ENCODE measurements around the gene TPRG1L.

Gene TPRG1L

GRCh38 chr1:3645247-3645646 lies 20.4 kb downstream of the TPRG1L start:
- DNase-seq (ENCODE audit: low read depth, low spot score): no peak

GRCh38 chr1:3645666-3646355 lies 21.0 kb downstream of the TPRG1L start:
- no peak for DNase-seq (ENCODE audit: low read depth, low spot score)

DNA sequence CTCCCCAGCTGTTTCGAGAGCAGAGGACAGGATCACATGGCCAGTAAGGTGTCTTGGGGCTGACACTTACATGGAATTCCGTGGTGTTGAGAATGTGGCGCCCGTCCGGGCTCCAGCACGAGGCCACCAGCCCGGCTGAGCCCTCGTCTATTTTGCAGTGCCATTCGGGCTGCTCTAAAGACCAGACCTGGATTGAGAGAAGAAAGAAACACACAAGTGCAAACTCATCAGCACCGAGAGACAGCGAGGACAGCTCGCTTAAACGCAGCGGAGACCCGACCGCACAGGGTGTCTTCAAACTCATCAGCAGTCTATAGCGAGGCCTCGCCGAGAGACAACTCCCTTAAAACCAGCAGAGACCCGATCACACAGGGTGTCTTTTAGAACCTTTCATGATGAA lies 21.8 kb downstream of the TPRG1L start:
- no peak for DNase-seq (ENCODE audit: low read depth, low spot score)

DNA sequence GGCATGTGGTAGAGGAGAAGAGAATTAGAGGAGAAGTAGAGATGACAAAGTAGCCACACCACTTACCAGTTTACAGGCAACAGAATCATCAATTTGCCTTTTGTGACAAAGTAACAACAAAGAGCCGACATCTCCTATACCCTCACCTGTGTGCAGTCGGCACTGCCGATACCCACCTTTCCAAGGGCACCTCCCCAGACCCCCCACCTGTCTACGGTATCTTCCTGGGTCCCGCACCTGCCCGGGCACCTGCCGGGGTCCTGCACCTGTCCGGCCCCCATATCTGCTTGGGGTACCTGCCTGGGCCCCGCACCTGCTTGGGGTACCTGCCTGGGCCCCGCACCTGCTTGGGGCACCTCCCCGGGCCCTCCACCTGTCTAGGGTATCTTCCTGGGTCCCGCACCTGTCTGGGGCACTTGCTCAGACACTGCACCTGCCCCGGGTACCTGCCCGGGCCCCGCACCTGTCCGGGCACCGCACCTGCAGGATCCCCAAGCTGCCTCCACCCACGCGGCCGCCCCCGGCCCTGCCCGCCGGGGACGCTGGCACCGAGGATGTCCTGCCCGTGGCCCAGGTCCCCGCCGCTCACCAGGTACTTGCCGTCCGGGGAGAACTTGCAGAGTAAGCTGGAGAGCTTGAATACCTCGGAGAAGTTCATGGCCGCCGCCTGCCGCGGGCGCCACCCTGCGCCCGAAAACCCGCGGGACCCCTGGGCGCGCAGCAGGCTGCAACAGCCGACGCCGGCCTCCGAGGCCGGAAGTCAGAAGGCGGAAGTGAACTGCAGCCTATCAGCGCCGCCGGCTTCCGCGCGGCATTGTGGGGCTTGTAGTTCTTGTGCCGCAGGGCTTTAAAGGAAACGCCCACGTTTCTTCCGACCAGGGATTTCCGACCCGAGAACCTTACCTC lies 24.8 kb downstream of the TPRG1L start, which contains the start of gene WRAP73:
Gene WRAP73, minus strand, starts transcription at position 762 of the 906 bp plus-strand sequence. Its CDS starts 104 bp downstream, at position 658.
- peak; percentile 48 for DNase-seq (ENCODE audit: low read depth, low spot score)

- DNase-seq (ENCODE audit: low read depth, low spot score): no peak
These were observed 25.6 kb downstream of the TPRG1L start for GRCh38 chr1:3650248-3651025.

GRCh38 chr1:3651026-3651929 lies 26.5 kb downstream of the TPRG1L start:
- no peak for DNase-seq (ENCODE audit: low read depth, low spot score)

- DNase-seq (ENCODE audit: low read depth, low spot score): no peak
These were observed 27.2 kb downstream of the TPRG1L start, which contains the start of gene TP73 for GRCh38 chr1:3651930-3652547. Gene TP73, plus strand, starts transcription at chr1:3652516. Its CDS starts 29,850 bp downstream, at chr1:3682366.

- DNase-seq (ENCODE audit: low read depth, low spot score): no peak
These were observed 27.9 kb downstream of the TPRG1L start for GRCh38 chr1:3652548-3653285.

DNA sequence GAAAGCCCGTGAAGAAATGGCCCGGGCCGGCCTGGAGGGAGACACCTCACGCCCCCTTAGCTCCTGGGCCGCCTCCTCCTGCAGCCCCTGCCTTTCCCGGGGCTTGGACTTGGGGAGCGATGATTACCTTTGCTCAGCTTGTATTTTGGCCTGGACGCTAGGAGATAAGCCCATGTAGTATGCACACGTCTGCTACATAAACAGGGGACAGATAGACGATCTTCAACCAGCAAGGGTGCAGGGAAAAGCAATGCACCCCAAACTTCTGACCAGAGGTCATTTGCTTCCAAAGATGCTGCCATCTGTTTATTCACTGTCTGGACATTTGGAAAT lies 28.4 kb downstream of the TPRG1L start:
- DNase-seq (ENCODE audit: low read depth, low spot score): no peak

DNA sequence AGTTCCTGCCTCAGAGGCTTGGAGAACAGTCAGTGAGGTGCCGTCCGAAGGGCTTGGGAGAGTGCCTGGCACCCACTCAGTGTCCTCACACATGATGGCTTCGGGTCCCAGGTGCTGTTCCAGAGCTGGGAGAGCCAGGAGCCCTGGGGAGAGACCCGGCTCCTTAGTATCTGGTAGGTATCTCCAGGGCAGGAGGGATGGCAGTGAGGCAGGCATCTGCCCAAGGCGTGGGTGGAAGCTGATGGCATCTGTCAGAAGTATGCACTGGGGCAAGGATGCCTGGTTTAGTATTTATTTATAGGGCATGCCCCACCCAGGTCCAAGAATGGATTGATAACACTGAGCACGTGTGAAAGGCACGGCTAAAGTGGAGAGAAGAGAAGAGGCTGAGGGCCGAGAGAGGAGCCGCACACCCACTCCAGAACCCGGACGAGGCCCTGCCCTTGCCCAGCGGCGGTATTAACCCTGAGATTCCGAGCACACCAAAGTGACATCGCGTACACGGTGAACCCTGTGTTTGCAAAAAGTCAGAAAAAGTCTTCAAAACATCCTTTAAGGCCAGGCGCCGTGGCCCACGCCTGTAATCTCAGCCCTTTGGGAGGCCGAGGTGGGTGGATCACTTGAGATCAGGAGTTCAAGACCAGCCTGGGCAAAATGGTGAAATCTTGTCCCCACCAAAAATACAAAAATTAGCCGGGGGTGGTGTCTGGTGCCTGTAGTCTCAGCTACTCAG lies 29.9 kb downstream of the TPRG1L start:
- no peak for DNase-seq (ENCODE audit: low read depth, low spot score)

DNA sequence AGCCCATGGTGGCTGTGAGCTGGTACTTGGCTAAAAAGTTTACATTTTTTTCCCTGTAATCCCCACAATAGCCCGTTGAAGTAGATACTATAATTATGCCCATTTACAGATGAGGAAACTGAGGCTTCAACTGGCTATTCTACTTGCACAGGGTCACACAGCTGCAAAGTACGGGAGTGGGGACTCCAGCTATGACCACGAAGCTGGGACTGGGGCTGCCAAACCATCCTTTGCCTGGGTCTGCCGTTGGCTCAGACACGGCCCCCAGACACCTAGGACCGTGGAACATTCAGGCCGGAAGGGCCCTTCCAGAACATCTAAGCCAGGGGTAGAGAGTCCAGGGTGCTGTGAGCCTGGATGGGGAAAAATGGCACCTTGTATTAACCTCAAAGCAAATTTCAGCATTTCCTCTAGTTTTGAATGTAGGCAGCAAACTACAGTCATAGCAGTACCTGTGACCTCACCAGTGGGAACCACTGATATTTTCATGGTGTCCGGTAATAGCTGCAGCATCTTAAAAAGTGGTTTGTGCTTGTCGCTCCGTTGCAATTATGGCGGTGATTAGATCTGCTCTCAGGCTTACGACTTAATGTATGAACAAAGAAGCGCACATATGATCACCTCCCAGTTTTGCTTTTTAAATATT lies 31.8 kb downstream of the TPRG1L start:
- DNase-seq (ENCODE audit: low read depth, low spot score): no peak

- no peak for DNase-seq (ENCODE audit: low read depth, low spot score)
These were observed 32.3 kb downstream of the TPRG1L start for GRCh38 chr1:3657096-3657475.

- no peak for DNase-seq (ENCODE audit: low read depth, low spot score)
These were observed 32.9 kb downstream of the TPRG1L start for GRCh38 chr1:3657578-3658230.

DNA sequence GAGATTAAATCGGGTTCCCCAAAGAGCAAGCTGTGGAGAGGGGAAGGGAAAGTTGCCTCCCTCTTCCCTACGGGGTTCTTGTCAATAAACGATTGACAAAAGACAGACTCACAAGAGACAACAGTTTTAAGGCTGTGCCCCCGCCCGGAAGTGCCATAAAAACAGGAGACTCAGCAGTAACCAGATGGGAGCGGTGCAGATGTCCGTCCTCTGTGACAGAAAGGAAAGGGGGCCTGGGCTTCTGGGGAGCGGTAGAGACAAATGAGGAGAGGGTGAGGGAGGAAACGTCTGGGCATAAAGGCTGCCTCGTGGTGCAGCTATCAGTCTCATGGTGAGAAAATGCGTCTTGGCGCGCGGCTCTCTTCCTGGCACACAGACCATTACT lies 33.4 kb downstream of the TPRG1L start:
- DNase-seq (ENCODE audit: low read depth, low spot score): no peak

DNA sequence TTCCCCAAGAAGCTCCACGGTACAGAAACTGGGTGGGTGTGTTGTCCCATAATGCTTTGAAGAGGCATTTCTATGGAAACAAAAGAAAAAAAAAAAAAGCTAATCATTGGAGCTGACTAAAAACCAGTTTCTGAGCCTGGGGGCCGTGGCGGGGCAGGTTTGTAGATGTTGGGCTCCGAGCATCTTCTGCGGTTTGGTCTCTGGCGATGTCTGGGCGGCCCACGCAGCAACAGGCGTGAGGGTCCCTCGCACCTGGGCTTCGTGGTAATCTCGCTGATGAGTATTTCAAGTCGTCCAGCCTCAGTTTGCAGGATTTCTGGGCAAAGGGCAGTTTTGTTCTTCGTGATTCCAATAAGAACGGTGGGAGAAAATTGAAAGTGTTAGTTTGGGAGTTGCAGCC lies 34.3 kb downstream of the TPRG1L start:
- no peak for DNase-seq (ENCODE audit: low read depth, low spot score)

DNA sequence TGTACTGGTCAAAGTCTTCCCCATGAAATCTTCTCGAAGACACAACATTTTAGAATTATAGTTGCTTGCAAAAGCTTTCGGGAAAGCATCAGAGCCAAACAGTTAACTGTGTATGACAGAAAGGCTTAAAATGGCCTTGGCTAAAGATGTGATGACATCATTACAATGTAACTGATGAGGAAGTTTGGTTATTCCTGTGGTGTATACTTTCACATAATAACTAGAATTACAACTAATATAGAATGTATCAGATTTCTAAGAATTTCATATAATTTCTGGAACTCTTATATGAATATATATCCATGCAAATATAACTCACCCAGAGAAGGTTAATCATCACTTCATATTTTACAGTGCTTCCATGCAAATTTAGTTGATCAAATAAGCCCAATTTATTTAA lies 35.9 kb downstream of the TPRG1L start:
- DNase-seq (ENCODE audit: low read depth, low spot score): no peak

DNA sequence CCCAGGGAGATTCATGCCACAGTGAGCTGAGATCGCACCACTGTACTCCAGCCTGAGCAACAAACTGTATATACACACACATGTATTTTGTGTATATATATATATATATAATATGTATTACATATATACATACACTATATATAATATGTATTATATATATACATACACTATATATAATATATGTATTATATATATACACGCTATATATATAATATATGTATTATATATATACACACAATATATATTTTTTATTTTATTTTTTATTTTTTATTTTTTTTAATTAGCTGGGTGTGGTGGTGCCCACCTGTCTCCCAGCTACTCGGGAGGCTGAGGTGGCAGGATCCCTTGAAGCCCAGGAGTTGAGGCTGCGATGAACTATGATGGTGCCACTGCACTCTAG lies 36.8 kb downstream of the TPRG1L start:
- DNase-seq (ENCODE audit: low read depth, low spot score): no peak

DNA sequence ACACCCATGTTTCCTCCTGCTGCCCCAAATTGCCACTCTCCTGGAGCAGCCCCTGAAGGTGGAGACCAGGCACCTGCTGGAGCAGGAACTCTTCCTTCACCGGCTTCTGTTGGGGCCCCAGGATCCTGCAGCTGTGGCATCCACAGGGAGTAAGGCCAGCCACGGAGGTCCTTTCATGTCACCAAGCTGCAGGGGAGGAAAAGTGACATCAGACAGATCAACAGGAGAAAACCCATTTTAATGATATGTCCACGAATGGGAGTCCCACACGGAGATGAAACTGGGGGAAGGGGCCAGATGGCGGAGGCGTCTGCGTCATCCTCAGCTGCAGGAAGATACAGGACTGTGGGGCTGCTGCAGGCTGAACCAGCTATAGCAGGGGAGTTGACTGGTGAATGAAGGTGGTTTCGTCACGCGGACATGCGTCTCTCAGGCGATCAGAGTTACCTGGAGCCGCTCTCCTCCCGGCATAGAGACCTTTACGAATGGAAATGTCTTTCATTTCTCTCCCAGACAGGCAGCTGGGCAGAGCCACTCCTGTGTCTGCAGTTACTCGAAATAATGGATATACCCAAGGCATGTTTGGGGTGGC lies 37.4 kb downstream of the TPRG1L start:
- no peak for DNase-seq (ENCODE audit: low read depth, low spot score)
